PFSK-1 (cell line): ENCODE data around the gene SND1.

ENCODE experiments used
- FOXP2 ChIP-seq: optimal IDR thresholded peaks from 2 replicates; pipeline ENCODE3; 2011; ENCODE audit warnings: borderline replicate concordance, control low read depth, inconsistent platforms; ENCODE audit not compliant: insufficient read depth; ENCODE audit errors: extremely low read length, extremely low read depth
- POLR2AphosphoS5 ChIP-seq: IDR thresholded peaks from 2 replicates; pipeline ENCODE4 v1.6.1; 2012; ENCODE audit warnings: low read depth, mild to moderate bottlenecking, control low read depth, low read length, moderate library complexity
- SIN3A ChIP-seq: IDR thresholded peaks from 2 replicates; pipeline ENCODE4 v1.6.1; 2012; ENCODE audit warnings: mild to moderate bottlenecking, low read length, moderate library complexity, borderline replicate concordance; ENCODE audit not compliant: insufficient read depth
- TAF1 ChIP-seq: IDR thresholded peaks from 2 replicates; pipeline ENCODE4 v1.6.1; 2012; ENCODE audit warnings: low read length, control low read depth, borderline replicate concordance; ENCODE audit not compliant: insufficient read depth
- TF ChIP-seq, protein P1 (sequence below), 2 experiments: IDR thresholded peaks; 2 replicates each; pipeline versions ENCODE4 v1.6.1 to v1.8.0; 2011 to 2012; ENCODE audit warnings: low read depth in 2 of 2, low read length in 2 of 2, control low read depth in 1 of 2, inconsistent platforms in 1 of 2, mild to moderate bottlenecking in 1 of 2, moderate library complexity in 1 of 2; ENCODE audit not compliant: insufficient read depth in 1 of 2

Gene SND1

GRCh38 chr7:127673902-127674301 is 21.9 kb downstream of the SND1 start:
- TF ChIP-seq SIN3A (no peak), POLR2AphosphoS5 (no peak), TAF1 (no peak), FOXP2 (no peak)
- TF ChIP-seq, protein P1, sequence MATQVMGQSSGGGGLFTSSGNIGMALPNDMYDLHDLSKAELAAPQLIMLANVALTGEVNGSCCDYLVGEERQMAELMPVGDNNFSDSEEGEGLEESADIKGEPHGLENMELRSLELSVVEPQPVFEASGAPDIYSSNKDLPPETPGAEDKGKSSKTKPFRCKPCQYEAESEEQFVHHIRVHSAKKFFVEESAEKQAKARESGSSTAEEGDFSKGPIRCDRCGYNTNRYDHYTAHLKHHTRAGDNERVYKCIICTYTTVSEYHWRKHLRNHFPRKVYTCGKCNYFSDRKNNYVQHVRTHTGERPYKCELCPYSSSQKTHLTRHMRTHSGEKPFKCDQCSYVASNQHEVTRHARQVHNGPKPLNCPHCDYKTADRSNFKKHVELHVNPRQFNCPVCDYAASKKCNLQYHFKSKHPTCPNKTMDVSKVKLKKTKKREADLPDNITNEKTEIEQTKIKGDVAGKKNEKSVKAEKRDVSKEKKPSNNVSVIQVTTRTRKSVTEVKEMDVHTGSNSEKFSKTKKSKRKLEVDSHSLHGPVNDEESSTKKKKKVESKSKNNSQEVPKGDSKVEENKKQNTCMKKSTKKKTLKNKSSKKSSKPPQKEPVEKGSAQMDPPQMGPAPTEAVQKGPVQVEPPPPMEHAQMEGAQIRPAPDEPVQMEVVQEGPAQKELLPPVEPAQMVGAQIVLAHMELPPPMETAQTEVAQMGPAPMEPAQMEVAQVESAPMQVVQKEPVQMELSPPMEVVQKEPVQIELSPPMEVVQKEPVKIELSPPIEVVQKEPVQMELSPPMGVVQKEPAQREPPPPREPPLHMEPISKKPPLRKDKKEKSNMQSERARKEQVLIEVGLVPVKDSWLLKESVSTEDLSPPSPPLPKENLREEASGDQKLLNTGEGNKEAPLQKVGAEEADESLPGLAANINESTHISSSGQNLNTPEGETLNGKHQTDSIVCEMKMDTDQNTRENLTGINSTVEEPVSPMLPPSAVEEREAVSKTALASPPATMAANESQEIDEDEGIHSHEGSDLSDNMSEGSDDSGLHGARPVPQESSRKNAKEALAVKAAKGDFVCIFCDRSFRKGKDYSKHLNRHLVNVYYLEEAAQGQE (IDR thresholded peaks at IDR 0.05; ENCODE audit: insufficient read depth in 1 of 2, low read depth in 2 of 2, low read length in 2 of 2): no peak

- TF ChIP-seq SIN3A (no peak), TAF1 (no peak), FOXP2 (no peak), POLR2AphosphoS5 (no peak)
- TF ChIP-seq, protein P1 (IDR thresholded peaks at IDR 0.05; ENCODE audit: insufficient read depth in 1 of 2, low read depth in 2 of 2, low read length in 2 of 2): no peak
Measured at GRCh38 chr7:127674361-127674760, 22.4 kb downstream of the SND1 start.

DNA sequence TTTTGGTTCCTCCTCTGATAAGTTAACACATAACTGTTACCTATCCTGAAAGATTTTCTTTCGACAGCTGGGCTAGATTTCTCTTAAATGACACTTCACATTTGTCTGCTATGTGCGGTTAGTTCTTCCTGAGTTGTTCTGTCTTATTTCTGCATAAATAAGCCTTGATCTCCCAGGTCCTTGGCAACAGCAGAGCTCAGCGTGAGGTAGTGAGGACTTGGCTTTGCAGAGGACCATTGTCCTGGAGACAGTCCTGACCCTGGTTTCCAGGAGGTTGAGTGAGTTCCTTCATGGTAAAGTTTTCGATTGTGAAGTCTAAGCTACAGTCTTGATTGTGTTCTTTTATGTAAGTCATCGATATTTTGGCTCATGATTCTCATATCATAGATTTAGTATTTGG is 23.7 kb downstream of the SND1 start:
- TF ChIP-seq FOXP2 (no peak), SIN3A (no peak), POLR2AphosphoS5 (no peak), TAF1 (no peak)
- TF ChIP-seq, protein P1 (IDR thresholded peaks at IDR 0.05; ENCODE audit: insufficient read depth in 1 of 2, low read depth in 2 of 2, low read length in 2 of 2): no peak

DNA sequence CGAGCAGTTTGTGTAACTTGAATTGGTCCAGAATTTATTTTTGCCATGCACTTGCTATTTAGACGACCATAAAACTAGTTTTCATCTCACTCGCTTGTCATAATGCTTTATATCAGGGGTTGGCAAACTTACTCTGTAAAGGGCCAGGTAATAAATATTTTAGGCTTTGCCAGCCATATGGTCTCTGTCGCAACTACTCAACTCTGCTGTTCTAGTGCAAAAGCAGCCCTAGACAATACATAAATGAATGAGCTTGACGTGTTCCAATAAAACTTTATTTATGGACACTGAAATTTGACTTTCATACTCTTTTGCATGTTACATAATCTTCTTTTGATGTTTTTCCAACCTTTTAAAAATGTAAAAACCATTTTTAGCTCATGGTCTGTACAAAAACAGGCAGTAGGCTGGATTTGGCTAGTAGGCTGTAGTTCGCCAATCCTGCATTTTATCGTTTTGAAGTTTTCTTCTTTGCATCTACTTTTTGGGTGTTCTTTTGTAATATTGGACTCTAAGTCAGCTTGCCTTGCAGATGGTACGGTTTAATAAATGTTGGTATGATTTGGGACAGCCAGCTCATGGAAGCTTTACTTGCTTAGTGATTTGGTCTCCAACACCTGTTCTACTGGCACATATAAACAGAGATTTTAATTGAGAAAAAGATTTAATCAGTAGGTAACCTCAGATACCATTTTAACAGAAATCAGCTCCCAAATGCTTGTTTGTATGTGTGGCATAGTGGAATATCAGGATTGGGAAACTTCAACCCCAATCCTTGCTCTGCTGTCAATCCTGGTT is 25.6 kb downstream of the SND1 start:
- TF ChIP-seq, protein P1 (IDR thresholded peaks at IDR 0.05; ENCODE audit: insufficient read depth in 1 of 2, low read depth in 2 of 2, low read length in 2 of 2): no peak
- TF ChIP-seq TAF1: no peak
- TF ChIP-seq SIN3A: no peak
- no peak for TF ChIP-seq POLR2AphosphoS5
- TF ChIP-seq FOXP2: no peak
